HG03378 (cell line): Measurements from ENCODE around the gene NECTIN2.
A peak's percentile ranks its signal among the peaks of the same experiment; 100 is the strongest.
"Not testable (repeated sequence)": the region's sequence is repeated elsewhere in the genome, so short reads cannot be mapped to it uniquely, and the experiment has no call there.

ENCODE experiments used
- ATAC-seq: cut with Tn5 transposase; IDR thresholded peaks from one replicate; pipeline ENCODE4 v1.9.1; 2021; ENCODE audit warnings: mild to moderate bottlenecking, moderate library complexity; ENCODE audit not compliant: unreplicated experiment

Gene NECTIN2

GRCh38 chr19:44904426-44904994 lies 58.4 kb downstream of the NECTIN2 start:
- ATAC-seq = no peak

DNA sequence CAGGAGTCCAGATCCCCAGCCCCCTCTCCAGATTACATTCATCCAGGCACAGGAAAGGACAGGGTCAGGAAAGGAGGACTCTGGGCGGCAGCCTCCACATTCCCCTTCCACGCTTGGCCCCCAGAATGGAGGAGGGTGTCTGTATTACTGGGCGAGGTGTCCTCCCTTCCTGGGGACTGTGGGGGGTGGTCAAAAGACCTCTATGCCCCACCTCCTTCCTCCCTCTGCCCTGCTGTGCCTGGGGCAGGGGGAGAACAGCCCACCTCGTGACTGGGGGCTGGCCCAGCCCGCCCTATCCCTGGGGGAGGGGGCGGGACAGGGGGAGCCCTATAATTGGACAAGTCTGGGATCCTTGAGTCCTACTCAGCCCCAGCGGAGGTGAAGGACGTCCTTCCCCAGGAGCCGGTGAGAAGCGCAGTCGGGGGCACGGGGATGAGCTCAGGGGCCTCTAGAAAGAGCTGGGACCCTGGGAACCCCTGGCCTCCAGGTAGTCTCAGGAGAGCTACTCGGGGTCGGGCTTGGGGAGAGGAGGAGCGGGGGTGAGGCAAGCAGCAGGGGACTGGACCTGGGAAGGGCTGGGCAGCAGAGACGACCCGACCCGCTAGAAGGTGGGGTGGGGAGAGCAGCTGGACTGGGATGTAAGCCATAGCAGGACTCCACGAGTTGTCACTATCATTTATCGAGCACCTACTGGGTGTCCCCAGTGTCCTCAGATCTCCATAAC lies 59.5 kb downstream of the NECTIN2 start, which contains the start of gene APOE:
APOE (plus strand) TSS at position 360 of the 724 bp plus-strand sequence. CDS start 829 bp downstream, outside the sequence.
- ATAC-seq = no peak

- ATAC-seq = no peak
Observed at GRCh38 chr19:44907613-44908012, 61.5 kb downstream of the NECTIN2 start.

DNA sequence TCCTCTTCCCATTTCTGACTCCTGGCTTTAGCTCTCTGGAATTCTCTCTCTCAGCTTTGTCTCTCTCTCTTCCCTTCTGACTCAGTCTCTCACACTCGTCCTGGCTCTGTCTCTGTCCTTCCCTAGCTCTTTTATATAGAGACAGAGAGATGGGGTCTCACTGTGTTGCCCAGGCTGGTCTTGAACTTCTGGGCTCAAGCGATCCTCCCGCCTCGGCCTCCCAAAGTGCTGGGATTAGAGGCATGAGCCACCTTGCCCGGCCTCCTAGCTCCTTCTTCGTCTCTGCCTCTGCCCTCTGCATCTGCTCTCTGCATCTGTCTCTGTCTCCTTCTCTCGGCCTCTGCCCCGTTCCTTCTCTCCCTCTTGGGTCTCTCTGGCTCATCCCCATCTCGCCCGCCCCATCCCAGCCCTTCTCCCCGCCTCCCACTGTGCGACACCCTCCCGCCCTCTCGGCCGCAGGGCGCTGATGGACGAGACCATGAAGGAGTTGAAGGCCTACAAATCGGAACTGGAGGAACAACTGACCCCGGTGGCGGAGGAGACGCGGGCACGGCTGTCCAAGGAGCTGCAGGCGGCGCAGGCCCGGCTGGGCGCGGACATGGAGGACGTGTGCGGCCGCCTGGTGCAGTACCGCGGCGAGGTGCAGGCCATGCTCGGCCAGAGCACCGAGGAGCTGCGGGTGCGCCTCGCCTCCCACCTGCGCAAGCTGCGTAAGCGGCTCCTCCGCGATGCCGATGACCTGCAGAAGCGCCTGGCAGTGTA lies 62.2 kb downstream of the NECTIN2 start:
- no peak for ATAC-seq

- ATAC-seq = no peak
Observed at GRCh38 chr19:44908836-44909261, 62.8 kb downstream of the NECTIN2 start.

- no peak for ATAC-seq
Observed at GRCh38 chr19:44909775-44910174, 63.7 kb downstream of the NECTIN2 start.

GRCh38 chr19:44911896-44912295 lies 65.8 kb downstream of the NECTIN2 start:
- not testable (repeated sequence) for ATAC-seq

DNA sequence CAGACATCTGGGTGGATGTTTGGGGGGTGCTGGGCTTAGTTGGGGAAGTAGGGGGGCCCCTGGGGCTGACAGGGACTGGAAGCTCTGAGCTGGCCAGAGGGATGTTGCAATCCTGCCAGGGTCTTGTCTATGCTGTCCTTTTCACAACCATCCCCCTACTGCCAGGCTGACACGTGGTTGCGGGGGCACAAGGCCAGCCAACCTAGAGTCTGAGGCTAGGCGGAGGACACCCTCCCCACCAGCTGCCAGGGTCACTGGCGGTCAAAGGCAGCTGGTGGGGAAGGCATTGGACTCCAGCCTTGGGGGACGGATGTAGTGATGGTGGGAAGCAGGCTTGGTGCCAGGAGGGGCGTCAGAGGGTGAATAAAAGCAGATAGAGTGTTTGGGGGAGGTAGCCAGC lies 66.8 kb downstream of the NECTIN2 start:
- no peak for ATAC-seq

- ATAC-seq = not testable (repeated sequence)
Observed at GRCh38 chr19:44913512-44914432, 67.7 kb downstream of the NECTIN2 start.

DNA sequence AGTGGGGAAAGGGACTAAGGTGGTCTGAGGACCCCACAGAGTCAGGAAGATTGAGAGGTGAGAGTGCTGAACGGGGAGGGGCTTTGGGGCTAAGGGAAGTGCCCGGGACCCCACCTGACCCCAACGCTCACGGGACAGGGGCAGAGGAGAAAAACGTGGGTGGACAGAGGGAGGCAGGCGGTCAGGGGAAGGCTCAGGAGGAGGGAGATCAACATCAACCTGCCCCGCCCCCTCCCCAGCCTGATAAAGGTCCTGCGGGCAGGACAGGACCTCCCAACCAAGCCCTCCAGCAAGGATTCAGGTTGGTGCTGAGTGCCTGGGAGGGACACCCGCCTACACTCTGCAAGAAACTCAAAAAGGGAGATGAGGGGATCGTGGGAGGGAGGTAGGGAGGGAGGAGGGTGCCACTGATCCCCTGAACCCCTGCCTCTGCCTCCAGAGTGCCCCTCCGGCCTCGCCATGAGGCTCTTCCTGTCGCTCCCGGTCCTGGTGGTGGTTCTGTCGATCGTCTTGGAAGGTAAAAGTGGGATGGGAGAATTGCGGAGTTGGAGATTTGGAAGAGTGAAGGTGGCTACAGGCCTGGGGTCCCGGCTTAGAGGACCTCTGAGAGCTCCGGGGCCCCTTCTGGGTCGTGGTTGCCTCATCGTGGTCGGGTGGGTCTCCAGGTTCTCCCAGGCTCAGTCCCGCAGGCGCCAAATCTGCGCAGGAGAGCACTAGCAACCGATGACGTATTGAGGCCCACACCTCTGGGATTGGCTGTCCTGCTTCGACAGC lies 68.5 kb downstream of the NECTIN2 start, which contains the start of gene APOC1:
APOC1 (plus strand) TSS at position 176 of the 774 bp plus-strand sequence; CDS start at position 460, 284 bp downstream.
- ATAC-seq = peak; percentile 82

DNA sequence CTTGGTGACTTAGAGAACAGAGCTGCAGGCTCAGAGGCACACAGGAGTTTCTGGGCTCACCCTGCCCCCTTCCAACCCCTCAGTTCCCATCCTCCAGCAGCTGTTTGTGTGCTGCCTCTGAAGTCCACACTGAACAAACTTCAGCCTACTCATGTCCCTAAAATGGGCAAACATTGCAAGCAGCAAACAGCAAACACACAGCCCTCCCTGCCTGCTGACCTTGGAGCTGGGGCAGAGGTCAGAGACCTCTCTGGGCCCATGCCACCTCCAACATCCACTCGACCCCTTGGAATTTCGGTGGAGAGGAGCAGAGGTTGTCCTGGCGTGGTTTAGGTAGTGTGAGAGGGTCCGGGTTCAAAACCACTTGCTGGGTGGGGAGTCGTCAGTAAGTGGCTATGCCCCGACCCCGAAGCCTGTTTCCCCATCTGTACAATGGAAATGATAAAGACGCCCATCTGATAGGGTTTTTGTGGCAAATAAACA lies 78.2 kb downstream of the NECTIN2 start:
- no peak for ATAC-seq

GRCh38 chr19:44925114-44925891 lies 79.2 kb downstream of the NECTIN2 start:
- ATAC-seq = no peak

DNA sequence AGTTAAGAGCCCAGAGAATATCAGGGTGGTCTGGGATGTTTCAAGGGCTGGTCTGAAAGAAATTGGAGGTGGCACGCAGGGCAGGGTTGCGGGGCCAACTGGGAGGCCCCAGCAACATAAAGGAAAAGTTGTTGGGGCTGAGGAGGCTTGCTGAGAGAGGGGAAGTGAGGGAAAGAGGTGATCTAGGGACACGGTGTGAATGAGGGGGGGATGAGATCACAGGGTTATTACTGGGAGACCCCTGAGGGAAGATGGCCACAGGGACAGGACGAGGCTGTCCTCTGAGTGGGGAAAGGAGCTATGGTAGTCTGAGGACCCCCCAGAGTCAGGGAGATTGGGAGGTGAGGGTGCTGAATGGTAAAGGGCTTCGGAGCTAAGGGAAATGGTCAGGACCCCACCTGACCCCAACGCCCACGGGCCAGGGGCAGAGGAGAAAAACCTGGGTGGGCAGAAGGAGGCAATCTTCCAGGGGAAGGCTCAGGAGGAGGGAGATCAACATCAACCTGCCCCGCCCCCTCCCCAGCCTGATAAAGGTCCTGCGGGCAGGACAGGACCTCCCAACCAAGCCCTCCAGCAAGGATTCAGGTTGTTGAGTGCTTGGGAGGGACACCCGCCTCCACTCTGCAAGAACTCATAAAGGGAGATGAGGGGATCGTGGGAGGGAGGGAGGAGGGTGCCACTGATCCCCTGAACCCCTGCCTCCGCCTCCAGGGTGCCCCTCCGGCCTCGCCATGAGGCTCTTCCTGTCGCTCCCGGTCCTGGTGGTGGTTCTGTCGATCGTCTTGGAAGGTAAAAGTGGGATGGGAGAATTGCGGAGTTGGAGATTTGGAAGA lies 80.4 kb downstream of the NECTIN2 start:
- ATAC-seq = not testable (repeated sequence)

DNA sequence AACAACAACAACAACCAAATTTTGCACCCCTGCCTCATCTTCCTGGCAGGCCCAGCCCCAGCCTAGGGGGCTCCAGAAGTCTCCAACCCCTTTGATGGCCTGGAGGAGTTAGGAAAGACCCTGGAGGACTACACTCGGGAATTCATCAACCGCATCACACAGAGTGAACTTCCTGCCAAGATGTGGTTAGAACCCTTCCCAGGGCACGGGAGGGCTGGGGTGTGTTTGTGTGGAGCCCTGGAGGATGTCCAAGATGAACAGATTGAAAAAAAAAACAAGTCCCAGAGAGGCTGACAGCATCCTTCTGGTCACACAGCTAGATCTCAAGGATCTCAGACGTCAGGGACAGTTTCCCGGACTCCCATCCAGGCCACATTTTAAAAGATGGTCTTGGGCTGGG lies 81.6 kb downstream of the NECTIN2 start:
- no peak for ATAC-seq

DNA sequence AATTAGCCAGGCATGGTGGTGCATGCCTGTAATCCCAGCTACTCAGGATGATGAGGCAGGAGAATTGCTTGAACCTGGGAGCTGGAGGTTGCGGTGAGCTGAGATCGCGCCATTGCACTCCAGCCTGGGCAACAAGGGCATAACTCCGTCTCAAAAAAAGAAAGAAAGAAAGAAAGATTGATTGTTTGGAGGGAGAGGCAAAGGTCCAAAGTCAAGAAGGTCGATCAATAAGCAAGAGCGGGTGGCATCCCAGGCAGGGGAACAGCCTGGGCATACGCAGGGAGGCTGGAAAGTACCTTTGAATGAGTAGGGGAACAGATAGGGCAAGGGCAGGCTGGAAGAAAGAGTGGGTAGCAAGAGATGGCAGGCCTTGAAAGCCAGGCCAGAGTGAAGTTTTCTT lies 84.0 kb downstream of the NECTIN2 start:
- no peak for ATAC-seq

DNA sequence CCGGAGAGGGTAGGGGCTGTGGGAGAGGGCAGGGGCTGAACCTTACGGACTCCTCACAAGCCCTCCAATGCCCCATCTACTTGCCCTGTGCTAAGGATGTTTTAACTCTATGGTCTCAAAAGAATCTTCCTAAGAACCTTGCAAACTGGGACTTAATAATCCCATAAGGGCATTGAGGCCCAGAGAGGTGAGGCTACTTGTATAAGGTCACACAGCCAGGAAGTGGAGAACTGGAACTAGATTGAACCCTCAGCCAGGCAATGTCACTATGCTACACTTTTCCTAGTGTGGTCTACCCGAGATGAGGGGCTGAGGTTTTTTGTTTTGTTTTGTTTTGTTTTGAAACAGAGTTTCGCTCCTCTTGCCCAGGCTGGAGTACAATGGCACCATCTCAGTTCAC lies 85.4 kb downstream of the NECTIN2 start:
- ATAC-seq = no peak
